Endometrial microvascular endothelial cells (primary cell): ENCODE results near the gene PTGDR2. TPM values are rescaled to one million over a fixed set of nuclear protein-coding genes. Genes with fewer than 3 reads are reported as not detected.

Experiments
- in situ Hi-C: cut with HindIII; loops from 2 replicates; pipeline ENCODE4 v1.10.0; 2017; ENCODE audit warnings: low sequenced_read_pairs, low pct_unique_long_range_greater_than_20kb; ENCODE audit errors: inconsistent ontology term
- total RNA-seq: library from RNA; depleted of rRNA; stranded (reverse); fragments of >200 nt; gene quantifications from one replicate; pipeline ENCODE4 v1.2.3, GENCODE V29; 2015; ENCODE audit errors: inconsistent ontology term

The PTGDR2 gene
- total RNA-seq = not detected

GRCh38 chr11:60855726-60856633, at the start of gene PTGDR2:
Gene PTGDR2, minus strand, starts transcription at chr11:60855950. Its CDS starts 2,228 bp downstream, at chr11:60853722.
- in situ Hi-C loops = no loop called here

GRCh38 chr11:60905047-60905446, 49.3 kb upstream of the PTGDR2 start:
- in situ Hi-C loops = no loop called here

- in situ Hi-C loops = no loop called here
Observed at GRCh38 chr11:60902625-60903024, 46.9 kb upstream of the PTGDR2 start.

GRCh38 chr11:60900673-60901404, 45.1 kb upstream of the PTGDR2 start:
- in situ Hi-C loops = no loop called here

GRCh38 chr11:60899977-60900376, 44.2 kb upstream of the PTGDR2 start:
- in situ Hi-C loops = no loop called here

GRCh38 chr11:60899046-60899936, 43.5 kb upstream of the PTGDR2 start:
- in situ Hi-C loops = no loop called here

- in situ Hi-C loops = no loop called here
Observed at GRCh38 chr11:60897496-60897895, 41.7 kb upstream of the PTGDR2 start.

GRCh38 chr11:60895687-60896086, 39.9 kb upstream of the PTGDR2 start:
- in situ Hi-C loops = no loop called here

- in situ Hi-C loops = no loop called here
Observed at GRCh38 chr11:60891103-60891741, 35.5 kb upstream of the PTGDR2 start.

GRCh38 chr11:60890696-60891095, 34.9 kb upstream of the PTGDR2 start:
- in situ Hi-C loops = no loop called here

- in situ Hi-C loops = no loop called here
Observed at GRCh38 chr11:60889869-60890311, 34.1 kb upstream of the PTGDR2 start.

GRCh38 chr11:60887556-60887955, 31.8 kb upstream of the PTGDR2 start:
- in situ Hi-C loops = no loop called here

- in situ Hi-C loops = no loop called here
Observed at GRCh38 chr11:60880643-60881282, 25.0 kb upstream of the PTGDR2 start.

- in situ Hi-C loops = no loop called here
Observed at GRCh38 chr11:60879971-60880588, 24.3 kb upstream of the PTGDR2 start.

GRCh38 chr11:60879104-60879503, 23.4 kb upstream of the PTGDR2 start:
- in situ Hi-C loops = no loop called here

- in situ Hi-C loops = no loop called here
Observed at GRCh38 chr11:60878245-60879101, 22.7 kb upstream of the PTGDR2 start.

- in situ Hi-C loops = no loop called here
Observed at GRCh38 chr11:60876168-60876485, 20.4 kb upstream of the PTGDR2 start.
